Duodenal mucosa (tissue), 2 donors: ENCODE results near the gene IL17RD.

Experiments used
- H3K27ac ChIP-seq: one replicate; pipeline ENCODE4 v1.7.0; 2013; ENCODE audit warnings: low read depth, low read length
- H3K27me3 ChIP-seq, 2 donors: one replicate each; pipeline ENCODE4 v1.7.0; 2013; ENCODE audit warnings: low read length in 2 of 2, control low read depth in 1 of 2; ENCODE audit not compliant: insufficient read depth in 2 of 2, control insufficient read depth in 1 of 2
- H3K36me3 ChIP-seq, 2 donors: one replicate each; pipeline ENCODE4 v1.7.0; 2013; ENCODE audit warnings: low read length in 2 of 2, control low read depth in 1 of 2; ENCODE audit not compliant: insufficient read depth in 2 of 2, control insufficient read depth in 1 of 2
- H3K4me1 ChIP-seq, 2 donors: one replicate each; pipeline ENCODE4 v1.7.0; 2013; ENCODE audit warnings: low read length in 2 of 2, control low read depth in 1 of 2; ENCODE audit not compliant: insufficient read depth in 2 of 2, control insufficient read depth in 1 of 2
- H3K4me3 ChIP-seq, 2 donors: one replicate each; pipeline ENCODE4 v1.7.0; 2013; ENCODE audit warnings: low read length in 2 of 2, low read depth in 1 of 2
- H3K9ac ChIP-seq, 2 donors: one replicate each; pipeline ENCODE4 v1.7.0; 2013; ENCODE audit warnings: low read length in 2 of 2, low read depth in 1 of 2
- H3K9me3 ChIP-seq, 2 donors: one replicate each; pipeline ENCODE4 v1.7.0; 2013; ENCODE audit warnings: low read length in 2 of 2, control low read depth in 1 of 2; ENCODE audit not compliant: control insufficient read depth in 1 of 2

Gene IL17RD

GRCh38 chr3:57059411-57059810 is 105.7 kb downstream of the IL17RD start:
- Histone ChIP-seq H3K4me1 (peaks cover 0 to 7% of the 10 kb centered on the region in 2 donors), H3K27me3 (no peaks in the 10 kb centered on the region), H3K27ac (no peak overlapping the region), H3K9me3 (no peaks in the 10 kb centered on the region), H3K9ac (no peak overlapping the region), H3K4me3 (no peak overlapping the region), H3K36me3 (no peaks in the 10 kb centered on the region)

GRCh38 chr3:57057351-57057750 is 107.8 kb downstream of the IL17RD start:
- no peak overlapping the region for H3K9ac ChIP-seq
- no peak overlapping the region for H3K4me3 ChIP-seq
- peaks cover 0 to 7% of the 10 kb centered on the region in 2 donors for H3K4me1 ChIP-seq
- no peaks in the 10 kb centered on the region for H3K27me3 ChIP-seq
- H3K27ac ChIP-seq = no peak overlapping the region
- H3K36me3 ChIP-seq = no peaks in the 10 kb centered on the region
- no peaks in the 10 kb centered on the region for H3K9me3 ChIP-seq

GRCh38 chr3:57053122-57053521 is 112.0 kb downstream of the IL17RD start:
- Histone ChIP-seq H3K4me3 (no peak overlapping the region), H3K27ac (no peak overlapping the region)

DNA sequence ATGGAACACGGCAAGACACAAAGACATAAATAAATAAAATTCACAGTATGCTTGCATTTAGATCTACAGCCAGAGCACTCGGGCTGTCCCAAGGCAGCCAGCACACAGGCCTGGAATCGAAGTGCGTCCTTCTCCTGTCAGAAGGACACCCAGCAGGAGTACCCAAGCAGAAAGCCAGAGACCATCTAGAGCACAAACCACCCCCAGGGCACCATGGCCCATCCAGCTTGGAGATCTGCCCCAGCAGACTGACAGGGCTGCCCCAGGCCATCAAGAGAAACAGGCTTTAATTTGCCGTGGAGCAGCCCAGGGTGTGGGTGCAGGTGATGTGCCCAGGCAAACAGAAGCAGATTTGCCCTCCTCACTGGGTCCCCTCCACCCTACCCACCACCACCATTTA is 112.5 kb downstream of the IL17RD start:
- H3K9ac ChIP-seq = no peak overlapping the region
- no peak overlapping the region for H3K27ac ChIP-seq
- no peaks in the 10 kb centered on the region for H3K36me3 ChIP-seq
- H3K4me3 ChIP-seq = no peak overlapping the region
- no peaks in the 10 kb centered on the region for H3K9me3 ChIP-seq
- no peaks in the 10 kb centered on the region for H3K27me3 ChIP-seq
- H3K4me1 ChIP-seq = no peaks in the 10 kb centered on the region

More at GRCh38 chr3:57053122-57053521, 112.0 kb downstream of the IL17RD start:
- no peaks in the 10 kb centered on the region for H3K36me3 ChIP-seq
- no peaks in the 10 kb centered on the region for H3K27me3 ChIP-seq
- H3K4me1 ChIP-seq = no peaks in the 10 kb centered on the region
- H3K9ac ChIP-seq = no peak overlapping the region
- no peaks in the 10 kb centered on the region for H3K9me3 ChIP-seq

- H3K9me3 ChIP-seq = no peaks in the 10 kb centered on the region
- no peaks in the 10 kb centered on the region for H3K4me1 ChIP-seq
- no peak overlapping the region for H3K9ac ChIP-seq
- H3K4me3 ChIP-seq = no peak overlapping the region
- no peaks in the 10 kb centered on the region for H3K27me3 ChIP-seq
- H3K27ac ChIP-seq = no peak overlapping the region
- H3K36me3 ChIP-seq = no peaks in the 10 kb centered on the region
Measured at GRCh38 chr3:57048728-57049127, 116.4 kb downstream of the IL17RD start.

DNA sequence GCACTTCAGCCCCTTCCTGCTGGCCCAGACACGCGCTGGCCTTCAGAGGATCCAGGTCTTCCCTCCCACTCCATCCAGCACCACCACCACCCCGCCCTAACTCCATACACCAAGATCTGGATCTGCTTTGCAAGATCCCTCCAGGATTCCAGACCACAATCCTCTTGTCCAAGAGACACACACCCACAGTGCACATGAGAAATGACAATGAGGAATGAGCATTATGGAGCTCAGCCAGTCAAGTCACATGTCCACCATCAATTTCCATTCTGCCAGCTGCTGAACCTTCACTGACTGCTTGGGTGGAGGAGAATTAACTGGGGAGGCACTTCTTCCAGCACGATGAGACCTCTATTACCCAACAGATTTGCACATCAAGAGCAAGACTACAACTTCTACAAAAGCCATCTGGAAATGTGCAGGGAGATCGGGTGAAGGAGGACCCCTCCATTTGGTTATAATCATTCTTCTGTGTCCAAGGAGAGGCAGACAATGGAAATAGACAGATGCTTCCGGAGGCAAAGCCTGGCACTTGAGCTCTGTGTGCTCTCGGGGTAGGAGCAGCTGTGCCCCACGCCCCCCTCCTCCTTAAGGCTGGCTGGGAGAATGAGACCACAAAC is 117.0 kb downstream of the IL17RD start:
- H3K27me3 ChIP-seq = no peaks in the 10 kb centered on the region
- no peaks in the 10 kb centered on the region for H3K4me1 ChIP-seq
- no peak overlapping the region for H3K4me3 ChIP-seq
- no peak overlapping the region for H3K27ac ChIP-seq
- H3K36me3 ChIP-seq = no peaks in the 10 kb centered on the region
- no peaks in the 10 kb centered on the region for H3K9me3 ChIP-seq
- H3K9ac ChIP-seq = no peak overlapping the region

GRCh38 chr3:57046101-57046765 is 118.9 kb downstream of the IL17RD start:
- Histone ChIP-seq H3K4me1 (no peaks in the 10 kb centered on the region), H3K9ac (no peak overlapping the region), H3K9me3 (no peaks in the 10 kb centered on the region)

GRCh38 chr3:57043518-57043917 is 121.6 kb downstream of the IL17RD start:
- Histone ChIP-seq H3K4me3 (no peak overlapping the region), H3K9ac (no peak overlapping the region), H3K4me1 (no peaks in the 10 kb centered on the region), H3K36me3 (no peaks in the 10 kb centered on the region), H3K27ac (no peak overlapping the region), H3K27me3 (no peaks in the 10 kb centered on the region), H3K9me3 (no peaks in the 10 kb centered on the region)

More at GRCh38 chr3:57046101-57046765, 118.9 kb downstream of the IL17RD start:
- Histone ChIP-seq H3K27me3 (no peaks in the 10 kb centered on the region), H3K27ac (no peak overlapping the region), H3K4me3 (no peak overlapping the region), H3K36me3 (no peaks in the 10 kb centered on the region)

GRCh38 chr3:57041674-57042073 is 123.5 kb downstream of the IL17RD start:
- Histone ChIP-seq H3K4me3 (no peak overlapping the region), H3K9ac (no peak overlapping the region), H3K4me1 (no peaks in the 10 kb centered on the region), H3K27me3 (no peaks in the 10 kb centered on the region), H3K27ac (no peak overlapping the region), H3K9me3 (no peaks in the 10 kb centered on the region), H3K36me3 (no peaks in the 10 kb centered on the region)
